K562 (cell line): Measurements from ENCODE around the gene CHAF1A. TPM values are rescaled to one million over a fixed set of nuclear protein-coding genes. Genes with fewer than 3 reads are reported as not detected.

ENCODE experiments used
- BHLHE40 ChIP-seq: IDR thresholded peaks from 2 replicates; pipeline ENCODE4 v1.6.1; 2011; ENCODE audit warnings: low read length, improper control_type of control experiment
- BRD9 ChIP-seq: fragments of 450-650 bp; IDR thresholded peaks from 2 replicates; pipeline ENCODE4 v1.6.1; 2018; ENCODE audit warnings: low read depth; ENCODE audit not compliant: partially characterized antibody
- FIP1L1 ChIP-seq: fragments of 200-400 bp; formaldehyde crosslinking; IDR thresholded peaks from 2 replicates; pipeline ENCODE4 v1.6.1; 2018; ENCODE audit warnings: mild to moderate bottlenecking, low read depth, low read length; ENCODE audit not compliant: poor library complexity, severe bottlenecking
- JUNB ChIP-seq: fragments of 450-650 bp; formaldehyde crosslinking; conservative IDR thresholded peaks from 2 replicates; pipeline ENCODE4 v1.4.0; 2020; ENCODE audit warnings: mild to moderate bottlenecking
- KLF10 ChIP-seq: fragments of 250-450 bp; sonication (Bioruptor Pico); IDR thresholded peaks from 2 replicates; pipeline ENCODE4 v1.6.1; 2021; ENCODE audit warnings: matching md5 sums
- MCM7 ChIP-seq, 2 experiments: fragments of 450-650 bp; IDR thresholded peaks; 2 replicates each; pipeline ENCODE4 v1.6.1; 2016 to 2018
- NEUROD1 ChIP-seq: fragments of 150-350 bp; IDR thresholded peaks from 2 replicates; pipeline ENCODE4 v1.6.1; 2014; ENCODE audit warnings: borderline replicate concordance, low read length, low read depth; ENCODE audit not compliant: partially characterized antibody
- OTX1 ChIP-seq: fragments of 450-650 bp; formaldehyde crosslinking; IDR thresholded peaks from 2 replicates; pipeline ENCODE4 v1.4.0; 2022; ENCODE audit warnings: mild to moderate bottlenecking
- PHB ChIP-seq: fragments of 250-450 bp; sonication (Bioruptor Pico); IDR thresholded peaks from 2 replicates; pipeline ENCODE4 v1.5.0; 2021
- POLR2A ChIP-seq: fragments of 450-650 bp; conservative IDR thresholded peaks from 2 replicates; pipeline ENCODE4 v1.6.1; 2016
- POLR2AphosphoS5 ChIP-seq: IDR thresholded peaks from 2 replicates; pipeline ENCODE4 v1.6.1; 2011; ENCODE audit warnings: mild to moderate bottlenecking, low read depth, low read length, moderate library complexity; ENCODE audit not compliant: control insufficient read depth, insufficient read depth
- POLR2H ChIP-seq: IDR thresholded peaks from 2 replicates; pipeline ENCODE4 v1.6.1; 2016; ENCODE audit warnings: missing genetic modification characterization, low read depth, mild to moderate bottlenecking, control low read depth, missing compliant biosample characterization, moderate library complexity
- RNF2 ChIP-seq: sonication (generic); IDR thresholded peaks from 2 replicates; pipeline ENCODE4 v1.6.1; 2016
- ZNF655 ChIP-seq: fragments of 250-450 bp; sonication (Bioruptor Pico); IDR thresholded peaks from 2 replicates; pipeline ENCODE4 v1.5.0; 2021
- ZNF766 ChIP-seq: fragments of 200-800 bp; sonication (Bioruptor generic); conservative IDR thresholded peaks from 2 replicates; pipeline ENCODE4 v1.6.1; 2016; ENCODE audit warnings: missing genetic modification characterization, missing compliant biosample characterization
- ZNF778 ChIP-seq: fragments of 450-650 bp; formaldehyde crosslinking; IDR thresholded peaks from 2 replicates; pipeline ENCODE4 v1.4.0; 2020; ENCODE audit warnings: mild to moderate bottlenecking, moderate library complexity
- polyA plus RNA-seq, 8 experiments: library from polyadenylated mRNA; depleted of rRNA in 4 of 8; stranded (reverse) in 5 of 8; unstranded in 3 of 8; fragments of >200 nt; fragmentation: Nextera tagmentation in 2 of 8; fragmentation: Illumina TruSeq in 1 of 8; extraction: Ambion mirVana in 2 of 8; extraction: Trizol in 1 of 8; gene quantifications; 2 replicates each; pipeline versions ENCODE4 v1.2.1 to v1.2.3, GENCODE V29; 2011 to 2014; ENCODE audit warnings: inconsistent platforms in 1 of 8, missing spikeins in 1 of 8
- total RNA-seq, 7 experiments: library from RNA; depleted of rRNA in 6 of 7; stranded (reverse); fragments of >200 nt in 6 of 7; fragmentation: Illumina TruSeq in 2 of 7; extraction: Trizol in 2 of 7; gene quantifications; 2 replicates each; pipeline versions ENCODE4 v1.2.1 to v1.2.3, GENCODE V29; 2011 to 2021; ENCODE audit warnings: low replicate concordance in 1 of 7
- TF ChIP-seq, protein P1 (sequence below): fragments of 250-450 bp; sonication (Bioruptor Pico); IDR thresholded peaks from 2 replicates; pipeline ENCODE4 v1.5.0; 2021; ENCODE audit warnings: mild to moderate bottlenecking, moderate library complexity
- TF ChIP-seq, protein P2 (sequence below): sonication (generic); formaldehyde crosslinking; IDR thresholded peaks from 2 replicates; pipeline ENCODE4 v1.8.0; 2022; ENCODE audit warnings: missing genetic modification reagents, mild to moderate bottlenecking, borderline replicate concordance
- TF ChIP-seq, protein P3 (sequence below): sonication (generic); formaldehyde crosslinking; IDR thresholded peaks from 2 replicates; pipeline ENCODE4 v1.8.0; 2022; ENCODE audit warnings: missing genetic modification reagents, mild to moderate bottlenecking, moderate library complexity, borderline replicate concordance

CHAF1A gene
- total and polyA plus RNA-seq, 9 of the 15 experiments (the other 6 are each of a cell fraction or from before 2014, with no cell fraction given) = 1.6 to 86.9 (median 45.2) TPM

GRCh38 chr19:4443966-4444764, 41.7 kb downstream of the CHAF1A start (continued):
- TF ChIP-seq, protein P1, sequence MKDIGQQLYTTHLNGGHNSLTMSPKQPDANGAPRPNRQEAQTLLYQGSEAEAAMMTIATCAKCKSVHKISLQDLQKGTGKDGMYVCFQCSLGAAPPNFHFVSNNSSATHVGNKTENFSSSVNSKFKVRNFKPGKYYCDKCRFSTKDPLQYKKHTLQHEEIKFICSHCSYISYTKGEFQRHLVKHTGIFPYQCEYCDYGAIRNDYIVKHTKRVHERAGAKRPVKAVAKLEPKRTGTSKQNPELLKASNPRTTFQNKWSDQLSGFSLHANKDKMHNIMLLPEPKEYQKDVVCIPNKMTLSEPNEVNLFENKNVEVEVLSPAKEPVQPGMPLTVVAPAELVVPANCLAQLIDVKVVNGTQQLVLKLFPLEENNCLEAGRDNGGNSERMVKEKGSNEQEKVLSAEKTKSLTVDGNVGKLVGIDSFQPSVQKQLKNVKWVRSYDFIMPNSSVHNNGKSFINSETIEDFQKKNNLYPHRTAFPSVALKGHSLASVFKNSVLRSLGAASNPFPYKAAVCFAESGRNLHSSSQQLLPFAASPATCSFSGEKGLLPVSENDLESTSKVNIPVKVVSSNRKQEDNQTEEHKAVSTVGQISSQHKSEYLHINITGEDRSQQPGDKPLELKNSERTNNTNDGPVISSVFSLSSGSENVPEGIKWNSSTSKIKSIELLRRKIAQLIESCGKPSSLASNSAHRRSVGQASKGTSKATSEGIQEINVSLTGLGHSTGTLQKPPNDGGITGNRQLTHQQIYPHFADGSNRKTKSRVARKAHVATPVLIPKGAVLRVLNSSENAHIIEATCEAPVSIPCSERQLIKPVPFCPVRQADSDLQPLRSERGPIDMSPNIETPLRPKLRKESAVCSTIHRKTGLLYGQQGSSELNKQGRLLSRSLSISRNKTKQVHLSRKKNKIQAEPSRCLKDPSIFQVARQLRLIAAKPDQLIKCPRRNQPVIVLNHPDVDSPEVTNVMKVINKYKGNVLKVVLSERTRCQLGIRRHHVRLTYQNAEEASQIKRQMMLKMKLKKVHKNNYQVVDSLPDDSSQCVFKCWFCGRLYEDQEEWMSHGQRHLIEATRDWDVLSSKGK = no peak
- TF ChIP-seq ZNF655 = no peak
- no peak for TF ChIP-seq BHLHE40
- no peak for TF ChIP-seq ZNF778 (CRISPR knock-in tag)
- TF ChIP-seq POLR2AphosphoS5 = peak; percentile 55; the same call in 1 of the 2 replicates
- TF ChIP-seq JUNB (CRISPR knock-in tag) = no peak
- TF ChIP-seq BRD9 = no peak
- TF ChIP-seq, protein P2, sequence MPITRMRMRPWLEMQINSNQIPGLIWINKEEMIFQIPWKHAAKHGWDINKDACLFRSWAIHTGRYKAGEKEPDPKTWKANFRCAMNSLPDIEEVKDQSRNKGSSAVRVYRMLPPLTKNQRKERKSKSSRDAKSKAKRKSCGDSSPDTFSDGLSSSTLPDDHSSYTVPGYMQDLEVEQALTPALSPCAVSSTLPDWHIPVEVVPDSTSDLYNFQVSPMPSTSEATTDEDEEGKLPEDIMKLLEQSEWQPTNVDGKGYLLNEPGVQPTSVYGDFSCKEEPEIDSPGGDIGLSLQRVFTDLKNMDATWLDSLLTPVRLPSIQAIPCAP = no peak
- TF ChIP-seq RNF2 = no peak
- no peak for TF ChIP-seq MCM7 (IDR thresholded peaks at IDR 0.05)
- TF ChIP-seq KLF10 (CRISPR knock-in tag) = no peak
- TF ChIP-seq, protein P3, sequence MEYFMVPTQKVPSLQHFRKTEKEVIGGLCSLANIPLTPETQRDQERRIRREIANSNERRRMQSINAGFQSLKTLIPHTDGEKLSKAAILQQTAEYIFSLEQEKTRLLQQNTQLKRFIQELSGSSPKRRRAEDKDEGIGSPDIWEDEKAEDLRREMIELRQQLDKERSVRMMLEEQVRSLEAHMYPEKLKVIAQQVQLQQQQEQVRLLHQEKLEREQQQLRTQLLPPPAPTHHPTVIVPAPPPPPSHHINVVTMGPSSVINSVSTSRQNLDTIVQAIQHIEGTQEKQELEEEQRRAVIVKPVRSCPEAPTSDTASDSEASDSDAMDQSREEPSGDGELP (CRISPR knock-in tag) = no peak
- TF ChIP-seq POLR2A = peak; percentile 64
- no peak for TF ChIP-seq NEUROD1
- no peak for TF ChIP-seq ZNF766 (CRISPR knock-in tag)
- TF ChIP-seq FIP1L1 = peak; percentile 20
- TF ChIP-seq OTX1 (CRISPR knock-in tag) = no peak
- no peak for TF ChIP-seq PHB
- TF ChIP-seq POLR2H = no peak
